Type B pancreatic cell (in vitro differentiated cells): Measurements from ENCODE around the gene TXLNB. TPM values are rescaled to one million over a fixed set of nuclear protein-coding genes. Genes with fewer than 3 reads are reported as not detected.
"Not testable (repeated sequence)": the region's sequence is repeated elsewhere in the genome, so short reads cannot be mapped to it uniquely, and the experiment has no call there.

Experiments used
- DNase-seq: peaks from one replicate; pipeline ENCODE4 v3.0.0; 2021; ENCODE audit warnings: mixed read lengths; ENCODE audit not compliant: unreplicated experiment; ENCODE audit errors: extremely low spot score
- H3K27ac Mint-ChIP-seq: 2 replicates; pipeline ENCODE4 v1.8.0; 2021; ENCODE audit warnings: mild to moderate bottlenecking, mixed read lengths
- H3K27me3 Mint-ChIP-seq: 2 replicates; pipeline ENCODE4 v1.8.0; 2021; ENCODE audit warnings: mixed read lengths
- H3K36me3 Mint-ChIP-seq: 2 replicates; pipeline ENCODE4 v1.8.0; 2021; ENCODE audit warnings: mixed read lengths
- H3K4me1 Mint-ChIP-seq: one replicate; pipeline ENCODE4 v1.8.0; 2021; ENCODE audit warnings: mixed read lengths; ENCODE audit not compliant: unreplicated experiment
- H3K4me3 Mint-ChIP-seq: 2 replicates; pipeline ENCODE4 v1.8.0; 2021; ENCODE audit warnings: mild to moderate bottlenecking, mixed read lengths
- H3K9me3 Mint-ChIP-seq: 2 replicates; pipeline ENCODE4 v1.8.0; 2021; ENCODE audit warnings: mixed read lengths
- total RNA-seq: library from RNA; stranded (reverse); gene quantifications from 2 replicates; pipeline ENCODE4 v1.2.1, GENCODE V29; 2021; ENCODE audit warnings: low replicate concordance
- TF ChIP-seq, protein P1 (sequence below): fragments of 200-600 bp; sonication (generic); conservative IDR thresholded peaks from 2 replicates; pipeline ENCODE4 v1.5.0; 2021; ENCODE audit warnings: antibody characterized with exemption, mild to moderate bottlenecking

Gene TXLNB
- total RNA-seq, 1 donor from 2014 or later, result 0.22 TPM

DNA sequence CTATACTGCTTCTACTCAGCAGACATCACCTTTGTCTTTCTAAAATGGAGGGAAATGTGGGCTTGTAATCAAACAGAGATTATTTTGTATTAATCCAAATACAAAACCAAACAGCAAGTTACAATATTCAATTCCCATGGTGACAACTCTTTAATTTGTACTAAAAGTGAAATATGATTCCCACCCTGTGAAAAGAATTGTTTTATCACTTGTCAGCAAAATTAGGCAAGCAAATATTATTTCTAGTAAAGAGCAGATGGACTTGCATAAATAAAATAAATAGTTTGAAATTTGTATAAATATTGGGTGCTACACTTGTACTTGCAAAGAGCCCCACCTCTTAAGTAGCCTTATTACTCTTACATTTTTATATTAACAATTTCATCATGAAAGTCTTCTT is 6.1 kb upstream of the TXLNB start:
- Mint-ChIP-seq H3K36me3 (no peaks in the 10 kb centered on the region), H3K4me3 (no peak overlapping the region), H3K27ac (no peak overlapping the region), H3K27me3 (no peaks in the 10 kb centered on the region), H3K4me1 (no peaks in the 10 kb centered on the region), H3K9me3 (no peaks in the 10 kb centered on the region)
- TF ChIP-seq, protein P1, sequence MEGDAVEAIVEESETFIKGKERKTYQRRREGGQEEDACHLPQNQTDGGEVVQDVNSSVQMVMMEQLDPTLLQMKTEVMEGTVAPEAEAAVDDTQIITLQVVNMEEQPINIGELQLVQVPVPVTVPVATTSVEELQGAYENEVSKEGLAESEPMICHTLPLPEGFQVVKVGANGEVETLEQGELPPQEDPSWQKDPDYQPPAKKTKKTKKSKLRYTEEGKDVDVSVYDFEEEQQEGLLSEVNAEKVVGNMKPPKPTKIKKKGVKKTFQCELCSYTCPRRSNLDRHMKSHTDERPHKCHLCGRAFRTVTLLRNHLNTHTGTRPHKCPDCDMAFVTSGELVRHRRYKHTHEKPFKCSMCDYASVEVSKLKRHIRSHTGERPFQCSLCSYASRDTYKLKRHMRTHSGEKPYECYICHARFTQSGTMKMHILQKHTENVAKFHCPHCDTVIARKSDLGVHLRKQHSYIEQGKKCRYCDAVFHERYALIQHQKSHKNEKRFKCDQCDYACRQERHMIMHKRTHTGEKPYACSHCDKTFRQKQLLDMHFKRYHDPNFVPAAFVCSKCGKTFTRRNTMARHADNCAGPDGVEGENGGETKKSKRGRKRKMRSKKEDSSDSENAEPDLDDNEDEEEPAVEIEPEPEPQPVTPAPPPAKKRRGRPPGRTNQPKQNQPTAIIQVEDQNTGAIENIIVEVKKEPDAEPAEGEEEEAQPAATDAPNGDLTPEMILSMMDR, result no peak
- no peak for DNase-seq

- H3K9me3 Mint-ChIP-seq, result no peaks in the 10 kb centered on the region
- TF ChIP-seq, protein P1, result no peak
- H3K4me1 Mint-ChIP-seq, result peaks cover 6% of the 10 kb centered on the region
- H3K27ac Mint-ChIP-seq, result no peak overlapping the region
- no peaks in the 10 kb centered on the region for H3K36me3 Mint-ChIP-seq
- H3K27me3 Mint-ChIP-seq, result no peaks in the 10 kb centered on the region
- H3K4me3 Mint-ChIP-seq, result no peak overlapping the region
- no peak for DNase-seq
Observed at GRCh38 chr6:139296927-139297326, 5.1 kb upstream of the TXLNB start.

GRCh38 chr6:139295901-139296300 is 4.1 kb upstream of the TXLNB start:
- Mint-ChIP-seq H3K4me3 (no peak overlapping the region), H3K27ac (no peak overlapping the region), H3K9me3 (no peaks in the 10 kb centered on the region), H3K36me3 (no peaks in the 10 kb centered on the region), H3K4me1 (peaks cover 13% of the 10 kb centered on the region), H3K27me3 (no peaks in the 10 kb centered on the region)
- TF ChIP-seq, protein P1, result no peak
- no peak for DNase-seq

GRCh38 chr6:139294090-139294489 is 2.3 kb upstream of the TXLNB start:
- TF ChIP-seq, protein P1, result no peak
- Mint-ChIP-seq H3K27me3 (no peaks in the 10 kb centered on the region), H3K36me3 (no peaks in the 10 kb centered on the region), H3K9me3 (no peaks in the 10 kb centered on the region), H3K27ac (no peak overlapping the region), H3K4me1 (peaks cover 16% of the 10 kb centered on the region), H3K4me3 (no peak overlapping the region)
- DNase-seq, result no peak

DNA sequence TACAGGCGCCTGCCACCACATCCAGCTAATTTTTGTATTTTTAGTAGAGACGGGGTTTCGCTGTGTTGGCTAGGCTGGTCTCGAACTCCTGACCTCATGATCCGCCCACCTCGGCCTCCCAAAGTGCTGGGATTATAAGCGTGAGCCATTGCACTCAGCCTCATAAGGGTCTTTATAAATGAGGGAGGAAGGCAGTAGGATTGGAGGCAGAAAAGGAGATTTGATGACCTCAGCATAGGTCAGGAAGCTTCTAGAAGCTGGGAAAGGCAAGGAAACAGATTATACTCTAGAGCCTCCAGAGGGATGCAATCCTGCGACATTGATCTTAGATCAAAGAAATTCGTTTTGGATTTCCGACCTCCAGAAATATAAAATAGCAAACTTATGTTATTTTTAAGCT is 1.4 kb upstream of the TXLNB start:
- H3K4me3 Mint-ChIP-seq, DNase-seq, H3K27ac Mint-ChIP-seq, H3K36me3 Mint-ChIP-seq, H3K27me3 Mint-ChIP-seq, H3K9me3 Mint-ChIP-seq: not testable (repeated sequence)
- peaks cover 16% of the 10 kb centered on the region for H3K4me1 Mint-ChIP-seq

DNA sequence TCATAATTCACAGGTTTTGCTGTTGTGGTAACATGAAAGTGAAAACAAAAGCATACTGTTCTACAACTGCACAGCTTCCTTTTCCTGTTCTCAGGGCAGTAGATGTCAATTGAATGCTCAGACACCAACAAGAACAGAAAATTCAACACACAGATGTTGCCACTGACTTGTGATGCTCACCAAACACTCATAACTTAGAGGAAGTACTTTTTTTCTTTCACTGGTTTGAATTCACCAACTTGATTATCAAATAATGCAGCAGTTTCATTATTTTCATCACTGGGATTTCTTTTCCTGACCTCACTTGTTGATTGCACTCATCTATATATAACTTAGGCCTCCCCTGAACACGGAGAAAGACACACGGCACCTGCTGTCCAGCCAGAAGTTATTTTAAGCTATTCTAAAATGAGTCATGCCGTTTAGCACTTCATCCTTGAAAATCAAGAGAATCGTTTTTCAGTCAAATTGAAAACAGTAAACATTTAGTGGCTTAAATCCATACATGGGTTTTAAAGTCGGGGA is 949 bp downstream of the TXLNB start:
- peaks cover 16% of the 10 kb centered on the region for H3K4me1 Mint-ChIP-seq
- no peak overlapping the region for H3K4me3 Mint-ChIP-seq
- H3K9me3 Mint-ChIP-seq, result peaks cover 4% of the 10 kb centered on the region
- H3K27me3 Mint-ChIP-seq, result no peaks in the 10 kb centered on the region
- no peak overlapping the region for H3K27ac Mint-ChIP-seq
- DNase-seq, result no peak
- TF ChIP-seq, protein P1, result no peak
- H3K36me3 Mint-ChIP-seq, result no peaks in the 10 kb centered on the region
